Activated T-cell treated with anti-CD3 and anti-CD28 coated beads, Interleukin-2, amount 50 U/mL, for 24 hours (primary cell): ENCODE measurements around the gene KHDRBS1.

Experiments
- DNase-seq: peaks from one replicate; pipeline ENCODE4 v3.0.0-alpha.2; 2020
- H3K27ac Mint-ChIP-seq: 2 replicates; pipeline ENCODE4 v1.8.0; 2020; ENCODE audit warnings: mild to moderate bottlenecking, mixed read lengths
- H3K27me3 Mint-ChIP-seq: 2 replicates; pipeline ENCODE4 v1.8.0; 2020; ENCODE audit warnings: mixed read lengths
- H3K36me3 Mint-ChIP-seq: 2 replicates; pipeline ENCODE4 v1.8.0; 2020; ENCODE audit warnings: low read depth, mixed read lengths
- H3K4me1 Mint-ChIP-seq: 2 replicates; pipeline ENCODE4 v1.8.0; 2020; ENCODE audit warnings: low read depth, mixed read lengths
- H3K4me3 Mint-ChIP-seq: 2 replicates; pipeline ENCODE4 v1.8.0; 2020; ENCODE audit warnings: mild to moderate bottlenecking, moderate library complexity, mixed read lengths
- H3K9me3 Mint-ChIP-seq: 2 replicates; pipeline ENCODE4 v1.8.0; 2020; ENCODE audit warnings: mixed read lengths

Gene KHDRBS1

GRCh38 chr1:32031578-32032274 is 18.1 kb downstream of the KHDRBS1 start:
- no peak for DNase-seq
- Mint-ChIP-seq H3K4me3 (no peak overlapping the region), H3K9me3 (no peaks in the 10 kb centered on the region), H3K4me1 (peaks cover 45% of the 10 kb centered on the region), H3K27me3 (no peaks in the 10 kb centered on the region), H3K27ac (peak overlapping the region; percentile 55), H3K36me3 (peaks cover 89% of the 10 kb centered on the region)

- Mint-ChIP-seq H3K36me3 (peaks cover 91% of the 10 kb centered on the region), H3K27ac (peak overlapping the region; percentile 31), H3K9me3 (no peaks in the 10 kb centered on the region), H3K4me3 (no peak overlapping the region), H3K27me3 (no peaks in the 10 kb centered on the region), H3K4me1 (peaks cover 42% of the 10 kb centered on the region)
- no peak for DNase-seq
Measured at GRCh38 chr1:32032275-32032615, 18.6 kb downstream of the KHDRBS1 start.

GRCh38 chr1:32035119-32035518 is 21.5 kb downstream of the KHDRBS1 start:
- H3K27ac Mint-ChIP-seq, result peak overlapping the region; percentile 71
- peaks cover 23% of the 10 kb centered on the region for H3K4me1 Mint-ChIP-seq
- H3K4me3 Mint-ChIP-seq, result no peak overlapping the region
- peaks cover 98% of the 10 kb centered on the region for H3K36me3 Mint-ChIP-seq
- H3K27me3 Mint-ChIP-seq, result no peaks in the 10 kb centered on the region
- no peaks in the 10 kb centered on the region for H3K9me3 Mint-ChIP-seq
- no peak for DNase-seq

GRCh38 chr1:32040711-32041110 is 27.0 kb downstream of the KHDRBS1 start:
- H3K36me3 Mint-ChIP-seq, result peaks cover 57% of the 10 kb centered on the region
- no peak overlapping the region for H3K4me3 Mint-ChIP-seq
- H3K4me1 Mint-ChIP-seq, result peaks cover under 1% of the 10 kb centered on the region
- no peaks in the 10 kb centered on the region for H3K9me3 Mint-ChIP-seq
- H3K27me3 Mint-ChIP-seq, result no peaks in the 10 kb centered on the region
- no peak for DNase-seq
- H3K27ac Mint-ChIP-seq, result no peak overlapping the region

- Mint-ChIP-seq H3K36me3 (peaks cover 40% of the 10 kb centered on the region), H3K4me1 (no peaks in the 10 kb centered on the region), H3K27ac (peak overlapping the region; percentile 23), H3K9me3 (no peaks in the 10 kb centered on the region), H3K4me3 (no peak overlapping the region), H3K27me3 (no peaks in the 10 kb centered on the region)
- DNase-seq, result no peak
Measured at GRCh38 chr1:32042330-32042729, 28.7 kb downstream of the KHDRBS1 start.

GRCh38 chr1:32044234-32044633 is 30.6 kb downstream of the KHDRBS1 start:
- Mint-ChIP-seq H3K27me3 (no peaks in the 10 kb centered on the region), H3K4me3 (no peak overlapping the region), H3K9me3 (no peaks in the 10 kb centered on the region), H3K36me3 (peaks cover 27% of the 10 kb centered on the region), H3K27ac (peak overlapping the region; percentile 22), H3K4me1 (peaks cover 5% of the 10 kb centered on the region)
- DNase-seq, result no peak

GRCh38 chr1:32045772-32046171 is 32.1 kb downstream of the KHDRBS1 start:
- Mint-ChIP-seq H3K27ac (peak overlapping the region; percentile 73), H3K9me3 (no peaks in the 10 kb centered on the region), H3K27me3 (no peaks in the 10 kb centered on the region), H3K4me1 (peaks cover 13% of the 10 kb centered on the region), H3K4me3 (no peak overlapping the region), H3K36me3 (peaks cover 22% of the 10 kb centered on the region)
- DNase-seq, result no peak

- Mint-ChIP-seq H3K4me1 (peaks cover 16% of the 10 kb centered on the region), H3K27ac (peak overlapping the region; percentile 66), H3K4me3 (no peak overlapping the region), H3K27me3 (no peaks in the 10 kb centered on the region), H3K36me3 (peaks cover 34% of the 10 kb centered on the region), H3K9me3 (no peaks in the 10 kb centered on the region)
- no peak for DNase-seq
Measured at GRCh38 chr1:32047701-32048100, 34.0 kb downstream of the KHDRBS1 start.

- H3K4me3 Mint-ChIP-seq, result no peak overlapping the region
- H3K27me3 Mint-ChIP-seq, result no peaks in the 10 kb centered on the region
- DNase-seq, result no peak
- H3K4me1 Mint-ChIP-seq, result peaks cover 16% of the 10 kb centered on the region
- peaks cover 38% of the 10 kb centered on the region for H3K36me3 Mint-ChIP-seq
- no peaks in the 10 kb centered on the region for H3K9me3 Mint-ChIP-seq
- peak overlapping the region; percentile 66 for H3K27ac Mint-ChIP-seq
Measured at GRCh38 chr1:32048440-32048839, 34.8 kb downstream of the KHDRBS1 start.

GRCh38 chr1:32051706-32052105 is 38.0 kb downstream of the KHDRBS1 start:
- no peaks in the 10 kb centered on the region for H3K9me3 Mint-ChIP-seq
- peak overlapping the region; percentile 62 for H3K27ac Mint-ChIP-seq
- H3K27me3 Mint-ChIP-seq, result no peaks in the 10 kb centered on the region
- H3K4me1 Mint-ChIP-seq, result peaks cover 16% of the 10 kb centered on the region
- no peak overlapping the region for H3K4me3 Mint-ChIP-seq
- DNase-seq, result no peak
- peaks cover 71% of the 10 kb centered on the region for H3K36me3 Mint-ChIP-seq

- H3K4me3 Mint-ChIP-seq, result no peak overlapping the region
- H3K36me3 Mint-ChIP-seq, result peaks cover 78% of the 10 kb centered on the region
- peak overlapping the region; percentile 44 for H3K27ac Mint-ChIP-seq
- no peaks in the 10 kb centered on the region for H3K9me3 Mint-ChIP-seq
- no peak for DNase-seq
- peaks cover 16% of the 10 kb centered on the region for H3K4me1 Mint-ChIP-seq
- H3K27me3 Mint-ChIP-seq, result no peaks in the 10 kb centered on the region
Measured at GRCh38 chr1:32052887-32053286, 39.2 kb downstream of the KHDRBS1 start.

GRCh38 chr1:32055416-32055815 is 41.7 kb downstream of the KHDRBS1 start:
- peaks cover 3% of the 10 kb centered on the region for H3K4me1 Mint-ChIP-seq
- H3K27ac Mint-ChIP-seq, result peak overlapping the region; percentile 45
- H3K27me3 Mint-ChIP-seq, result no peaks in the 10 kb centered on the region
- DNase-seq, result no peak
- no peaks in the 10 kb centered on the region for H3K9me3 Mint-ChIP-seq
- peaks cover 90% of the 10 kb centered on the region for H3K36me3 Mint-ChIP-seq
- no peak overlapping the region for H3K4me3 Mint-ChIP-seq

GRCh38 chr1:32056598-32056997 is 42.9 kb downstream of the KHDRBS1 start:
- Mint-ChIP-seq H3K4me3 (no peak overlapping the region), H3K9me3 (no peaks in the 10 kb centered on the region), H3K27ac (peak overlapping the region; percentile 65), H3K36me3 (peaks cover 91% of the 10 kb centered on the region), H3K27me3 (no peaks in the 10 kb centered on the region), H3K4me1 (peaks cover 4% of the 10 kb centered on the region)
- no peak for DNase-seq

GRCh38 chr1:32060914-32061313 is 47.2 kb downstream of the KHDRBS1 start:
- Mint-ChIP-seq H3K4me1 (peaks cover 5% of the 10 kb centered on the region), H3K27me3 (no peaks in the 10 kb centered on the region), H3K27ac (peak overlapping the region; percentile 58), H3K36me3 (peaks cover 74% of the 10 kb centered on the region), H3K9me3 (no peaks in the 10 kb centered on the region), H3K4me3 (no peak overlapping the region)
- DNase-seq, result no peak

- peaks cover 60% of the 10 kb centered on the region for H3K36me3 Mint-ChIP-seq
- no peak for DNase-seq
- no peaks in the 10 kb centered on the region for H3K9me3 Mint-ChIP-seq
- H3K4me1 Mint-ChIP-seq, result peaks cover 10% of the 10 kb centered on the region
- no peak overlapping the region for H3K4me3 Mint-ChIP-seq
- peak overlapping the region; percentile 77 for H3K27ac Mint-ChIP-seq
- no peaks in the 10 kb centered on the region for H3K27me3 Mint-ChIP-seq
Measured at GRCh38 chr1:32062867-32063230, 49.2 kb downstream of the KHDRBS1 start.

- H3K9me3 Mint-ChIP-seq, result no peaks in the 10 kb centered on the region
- H3K36me3 Mint-ChIP-seq, result peaks cover 56% of the 10 kb centered on the region
- DNase-seq, result no peak
- no peaks in the 10 kb centered on the region for H3K27me3 Mint-ChIP-seq
- peaks cover 10% of the 10 kb centered on the region for H3K4me1 Mint-ChIP-seq
- H3K4me3 Mint-ChIP-seq, result no peak overlapping the region
- peak overlapping the region; percentile 77 for H3K27ac Mint-ChIP-seq
Measured at GRCh38 chr1:32063261-32063681, 49.6 kb downstream of the KHDRBS1 start.
